Activated gamma-delta T cell treated with Interleukin-2 at 50 U/mL for 16 hours (primary cell): Measurements from ENCODE around the gene DDX1.
"Not testable (repeated sequence)": the region's sequence is repeated elsewhere in the genome, so short reads cannot be mapped to it uniquely, and the experiment has no call there.

Experiments used
- DNase-seq: peaks from one replicate; pipeline ENCODE4 v3.0.0-alpha.2; 2020

The DDX1 gene

DNA sequence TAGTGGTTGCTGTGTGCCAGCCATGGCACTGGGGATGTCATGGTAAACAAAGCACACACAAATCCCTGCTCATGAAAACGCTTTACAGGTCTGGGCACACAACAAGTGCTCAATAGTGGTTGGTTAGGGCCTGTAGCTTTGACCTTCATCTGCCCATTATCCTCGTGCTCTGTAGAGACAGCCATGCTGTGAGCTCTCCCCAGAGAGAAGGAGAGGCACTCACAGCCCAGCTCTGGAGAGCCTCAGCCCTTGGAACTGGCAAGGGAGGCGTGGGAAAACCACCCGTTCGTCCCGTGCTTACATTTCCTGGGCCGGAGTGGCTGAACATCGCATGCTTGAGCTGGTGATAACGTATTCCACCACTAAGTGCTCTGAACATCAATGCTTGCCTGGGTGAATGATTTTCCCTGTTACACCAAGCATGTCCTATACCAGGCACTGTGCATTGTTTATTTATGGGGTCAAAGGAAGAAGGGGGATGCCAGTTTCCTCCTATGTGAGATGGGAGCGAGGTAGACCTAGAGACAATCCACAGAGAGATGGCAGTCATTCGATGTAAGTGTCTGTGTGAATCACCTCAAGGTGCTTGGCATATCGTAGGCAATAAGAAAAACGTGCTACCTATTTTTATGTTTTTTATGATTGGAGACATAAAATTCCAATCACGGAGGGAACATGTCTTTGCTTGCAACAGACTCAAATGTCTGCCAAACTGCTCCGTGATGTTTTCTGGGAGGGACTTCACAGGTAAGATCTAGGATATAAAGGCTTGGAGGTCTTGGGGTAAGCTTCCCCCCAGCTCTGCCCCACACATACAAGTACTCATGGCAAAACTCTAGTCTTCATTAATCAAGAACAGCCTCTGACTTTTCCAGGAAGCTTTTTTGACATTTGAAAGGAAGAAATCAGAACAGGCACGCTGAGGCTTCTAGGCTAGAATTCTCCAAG lies 75.5 kb downstream of the DDX1 start:
- no peak for DNase-seq

DNA sequence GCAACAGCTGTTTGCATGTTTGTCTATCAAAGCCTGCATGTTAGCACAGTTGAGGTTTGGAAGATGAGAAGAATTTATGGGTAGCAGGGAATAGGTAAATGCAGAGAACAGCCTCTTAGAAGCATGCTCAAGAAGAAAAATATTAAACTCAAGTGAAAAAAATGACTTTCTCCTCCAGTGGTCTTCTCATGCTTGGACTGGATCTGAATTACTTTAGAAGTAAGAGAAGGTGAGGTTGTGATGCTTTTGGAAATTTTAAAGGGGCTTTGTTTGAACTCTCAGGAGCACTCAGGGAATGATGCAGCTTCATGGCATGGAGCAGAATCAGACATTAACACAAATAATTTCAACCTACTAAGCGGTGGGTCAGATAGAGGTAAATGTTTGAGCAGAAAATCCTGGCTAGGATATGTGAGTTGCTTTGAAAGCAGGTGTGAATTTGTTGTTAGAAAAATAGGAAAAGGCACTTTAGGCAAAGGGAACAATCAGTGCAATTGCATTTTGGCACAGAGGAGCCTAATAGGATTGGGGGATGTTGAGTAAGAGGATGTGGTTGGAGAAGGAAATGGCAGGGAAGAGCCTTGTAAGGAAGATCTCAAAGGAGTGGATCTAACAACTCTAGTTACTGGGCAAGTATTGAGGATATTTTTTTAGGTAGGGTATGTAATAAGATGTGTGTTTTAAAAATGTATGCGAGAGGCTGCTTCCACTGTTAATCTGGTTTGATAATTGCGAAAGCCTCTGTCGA lies 76.3 kb downstream of the DDX1 start:
- no peak for DNase-seq

DNA sequence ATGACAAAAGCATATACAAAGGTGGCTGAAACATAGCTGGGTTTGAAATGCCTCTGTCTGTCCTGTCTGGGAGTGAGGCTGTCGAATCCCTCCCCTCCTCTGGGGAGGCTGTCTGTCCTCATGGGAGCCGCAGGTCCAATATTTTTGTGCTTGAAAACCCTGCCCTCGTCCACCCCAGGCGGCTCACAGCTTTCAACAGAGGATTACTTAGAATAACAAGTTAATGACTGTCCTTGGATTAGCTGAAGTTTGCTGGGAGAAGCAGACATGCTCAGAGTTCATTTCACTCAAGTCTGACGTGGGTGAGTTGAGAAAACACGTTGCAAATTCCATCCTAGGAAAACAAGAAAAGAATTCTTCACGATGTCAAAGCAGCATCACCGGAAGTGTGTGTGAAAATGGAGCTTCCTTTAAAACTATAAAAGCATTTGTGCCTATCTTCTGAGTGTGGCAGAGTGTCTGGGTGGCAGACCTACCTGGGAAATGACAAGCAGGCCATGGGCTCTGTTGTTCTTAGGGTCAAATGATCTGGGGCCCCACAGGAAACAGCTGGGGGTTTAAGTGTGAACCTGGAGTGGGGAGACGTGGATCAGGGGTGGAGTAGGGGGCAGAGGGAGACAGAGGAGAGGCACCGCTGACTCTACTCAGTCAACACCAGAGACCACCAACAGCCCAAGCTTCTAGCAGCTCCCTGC lies 77.1 kb downstream of the DDX1 start:
- DNase-seq: no peak

DNA sequence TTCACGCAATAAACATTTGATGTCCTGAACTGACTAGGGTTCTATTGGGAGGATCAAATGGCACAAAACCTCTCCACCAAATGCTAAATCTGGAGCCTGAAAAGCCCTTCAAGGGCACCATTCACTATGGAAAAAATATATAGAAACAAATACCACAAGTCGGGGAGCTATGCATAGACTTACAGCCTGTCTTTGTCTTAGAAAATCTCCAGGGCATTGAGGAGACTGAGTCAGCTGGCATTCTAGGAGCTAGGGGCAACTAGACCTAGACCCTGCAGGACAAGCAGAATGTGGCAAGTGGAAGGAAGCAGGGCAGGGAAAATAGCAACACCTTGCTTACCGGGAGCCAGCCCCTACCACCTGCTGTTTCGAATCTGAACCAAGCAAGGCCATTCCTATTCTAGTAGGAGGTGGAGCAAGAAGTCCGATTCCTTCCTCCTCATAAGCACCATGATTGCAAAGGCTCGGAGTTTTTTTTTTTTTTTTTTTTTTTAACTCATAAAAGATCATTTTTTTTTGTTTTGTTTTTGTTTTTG lies 77.8 kb downstream of the DDX1 start:
- no peak for DNase-seq

DNA sequence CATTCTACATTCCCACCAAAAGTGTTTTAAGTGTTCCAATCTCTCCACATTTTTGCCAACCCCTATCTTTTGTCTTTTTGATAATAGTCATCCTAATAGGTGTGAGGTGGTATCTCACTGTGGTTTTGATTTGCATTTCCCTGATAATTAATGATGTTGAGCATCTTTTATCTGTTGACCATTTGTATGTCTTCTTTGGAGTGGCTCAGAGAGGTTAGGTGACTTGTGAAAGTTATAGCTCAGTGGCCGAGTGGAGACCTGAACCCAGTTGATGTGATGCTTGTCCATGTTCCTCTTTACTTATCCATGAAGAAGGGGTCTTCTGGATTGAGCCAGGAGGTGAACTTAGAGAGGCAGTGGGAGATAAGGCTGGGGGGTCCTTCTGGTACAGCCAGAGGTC lies 78.8 kb downstream of the DDX1 start:
- no peak for DNase-seq

DNA sequence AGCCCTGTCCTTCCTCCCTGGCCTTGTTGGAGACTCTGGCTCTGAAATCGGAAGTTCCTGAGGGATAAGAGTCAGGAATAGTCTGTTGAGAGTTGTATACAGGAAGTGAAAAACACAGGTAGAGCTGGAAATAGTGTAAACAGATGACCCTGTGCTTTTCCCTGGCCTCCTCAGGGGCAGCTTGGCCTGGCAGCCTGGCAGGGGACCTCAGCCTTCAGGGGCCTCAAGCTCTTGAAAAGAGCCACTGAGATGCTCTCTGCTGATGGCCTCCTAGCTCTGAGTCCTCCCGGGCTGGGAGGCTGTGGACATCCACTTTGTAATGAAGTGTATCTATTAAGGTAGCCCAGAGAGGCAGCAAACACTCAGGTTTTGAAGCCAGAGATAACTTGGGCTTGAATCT lies 79.3 kb downstream of the DDX1 start:
- DNase-seq: no peak

DNA sequence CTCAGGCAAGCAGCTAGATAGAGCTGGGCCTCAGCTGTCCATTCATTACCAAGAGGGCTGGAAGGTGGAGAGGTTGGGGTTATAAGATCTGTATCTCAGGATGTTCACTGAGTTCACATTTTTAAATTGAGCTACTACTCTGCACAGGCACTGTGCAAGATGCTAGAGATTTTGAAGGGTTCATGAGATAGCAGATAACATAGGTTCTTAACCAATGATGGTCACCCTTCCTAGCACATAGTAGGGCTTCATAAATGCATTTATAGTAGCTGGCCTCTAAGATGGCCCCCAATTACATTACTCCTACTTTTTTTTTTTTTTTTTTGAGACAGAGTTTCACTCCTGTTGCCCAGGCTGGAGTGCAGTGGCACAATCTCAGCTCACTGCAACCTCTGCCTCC lies 79.7 kb downstream of the DDX1 start:
- no peak for DNase-seq

DNA sequence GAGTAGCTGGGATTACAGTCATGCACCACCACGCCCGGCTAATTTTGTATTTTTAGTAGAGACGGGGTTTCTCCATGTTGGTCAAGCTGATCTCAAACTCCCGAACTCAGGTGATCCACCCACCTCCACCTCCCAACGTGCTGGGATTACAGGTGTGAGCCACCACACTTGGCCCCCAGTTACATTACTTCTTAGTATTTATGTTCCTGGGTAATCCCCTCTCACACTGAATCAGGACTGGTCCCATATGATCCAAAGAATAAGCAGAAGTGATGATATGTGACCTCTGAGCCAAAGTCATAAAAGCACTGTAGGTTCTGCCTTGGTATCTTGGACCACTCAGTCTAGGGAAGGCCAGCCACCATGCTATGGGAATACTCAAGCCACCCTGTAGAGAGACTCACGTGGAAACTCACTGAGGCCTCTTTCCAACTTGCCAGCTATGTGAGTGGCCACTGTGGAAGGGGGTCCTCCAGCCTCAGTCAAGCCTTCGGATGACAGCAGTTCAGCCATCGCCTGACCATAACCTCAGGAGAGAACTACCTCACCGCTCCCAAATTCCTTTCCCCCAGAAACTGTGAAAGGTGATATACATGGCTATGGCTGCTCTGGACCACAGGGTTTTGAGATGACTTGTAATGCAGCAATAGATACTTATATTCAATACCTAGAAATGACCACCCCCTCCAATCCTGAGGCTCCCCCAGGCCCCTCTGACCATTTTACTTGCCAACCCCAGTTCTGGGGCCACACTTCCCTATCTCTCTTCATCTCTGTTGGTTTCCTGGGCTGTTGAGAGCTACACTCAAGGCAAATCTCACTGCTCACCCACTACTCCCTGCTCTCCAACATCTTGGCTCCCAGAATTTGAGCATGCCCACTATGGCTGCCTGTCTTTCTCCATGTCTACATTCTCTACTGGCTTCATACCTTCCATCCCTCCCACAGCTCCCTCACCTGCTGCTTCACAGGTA lies 80.5 kb downstream of the DDX1 start:
- DNase-seq: no peak

DNA sequence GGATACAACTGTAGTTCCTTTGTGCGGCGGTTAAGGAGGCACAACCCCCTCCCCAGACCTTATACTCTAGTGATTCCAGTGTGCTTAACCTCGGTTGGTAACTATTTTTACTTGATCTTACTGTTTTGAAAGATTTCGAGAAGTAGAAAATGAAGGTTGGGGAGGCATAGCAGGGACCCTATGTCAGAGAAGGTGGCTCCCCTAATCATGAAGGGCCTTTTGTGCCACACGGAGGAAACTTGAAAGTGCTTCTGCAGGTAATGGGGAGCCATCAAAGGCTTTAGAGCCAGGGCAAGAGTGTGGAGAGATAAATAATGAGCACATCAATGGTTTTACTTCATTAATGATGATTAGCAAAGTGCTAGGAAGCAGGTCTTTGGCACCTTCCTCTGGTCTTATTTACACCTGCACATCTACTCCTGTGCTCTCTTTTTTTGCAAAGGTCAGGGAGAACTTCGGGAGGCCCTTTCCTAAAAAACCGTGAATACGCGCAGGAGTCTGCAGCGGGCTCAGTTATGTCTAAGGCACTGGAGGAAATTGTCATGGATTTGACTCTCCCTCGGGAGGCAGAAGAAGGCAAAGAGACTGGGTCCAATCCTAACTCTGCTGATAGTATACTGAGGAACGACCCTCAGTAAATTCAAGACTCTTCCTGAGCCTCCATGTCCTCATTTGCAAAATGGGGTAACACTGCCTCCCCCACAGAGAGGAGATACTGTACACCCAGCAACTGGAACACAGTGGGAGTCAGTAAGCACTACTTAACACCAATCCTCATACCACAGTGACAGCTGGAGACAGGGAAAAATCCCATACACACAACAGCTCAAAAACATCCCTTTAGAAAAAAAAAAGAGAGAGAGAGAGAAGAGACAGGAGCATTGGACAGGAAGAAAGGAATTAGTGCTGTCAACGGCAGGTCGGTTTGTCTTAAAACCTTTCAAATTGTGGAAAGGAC lies 81.6 kb downstream of the DDX1 start:
- DNase-seq: no peak

DNA sequence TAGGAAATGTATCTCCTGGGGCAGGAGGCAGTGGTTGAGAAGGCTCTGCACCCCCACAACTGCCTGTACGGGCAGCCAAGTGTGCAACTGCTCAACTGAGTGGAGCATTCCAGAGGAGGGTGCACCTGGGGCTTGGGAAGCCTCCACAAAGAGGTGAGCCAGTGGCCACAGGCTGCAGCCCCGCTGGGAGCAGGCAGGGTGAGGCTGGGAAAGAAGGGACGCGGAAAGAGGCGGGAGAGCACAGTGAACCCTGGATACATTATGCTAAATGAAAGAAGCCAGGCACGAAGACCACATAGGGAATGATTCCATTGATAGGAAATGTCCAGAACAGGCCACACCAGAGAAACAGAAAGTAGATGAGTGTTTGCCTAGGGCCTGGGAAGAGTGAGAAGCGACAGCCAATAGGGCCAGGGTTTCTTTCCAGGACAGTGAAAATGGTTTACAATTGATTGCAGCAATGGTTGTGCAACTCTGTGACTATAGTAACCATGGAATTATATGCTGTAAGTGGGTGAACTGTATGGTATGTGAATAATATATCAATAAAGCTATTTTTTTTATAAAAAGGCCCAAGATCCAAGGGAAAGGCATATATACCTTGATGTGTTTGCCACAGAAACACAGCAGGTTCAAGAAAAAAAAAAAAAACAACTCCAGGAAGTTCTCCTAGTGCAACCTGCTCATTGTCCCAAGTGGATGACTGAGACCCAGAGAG lies 82.4 kb downstream of the DDX1 start:
- no peak for DNase-seq

DNA sequence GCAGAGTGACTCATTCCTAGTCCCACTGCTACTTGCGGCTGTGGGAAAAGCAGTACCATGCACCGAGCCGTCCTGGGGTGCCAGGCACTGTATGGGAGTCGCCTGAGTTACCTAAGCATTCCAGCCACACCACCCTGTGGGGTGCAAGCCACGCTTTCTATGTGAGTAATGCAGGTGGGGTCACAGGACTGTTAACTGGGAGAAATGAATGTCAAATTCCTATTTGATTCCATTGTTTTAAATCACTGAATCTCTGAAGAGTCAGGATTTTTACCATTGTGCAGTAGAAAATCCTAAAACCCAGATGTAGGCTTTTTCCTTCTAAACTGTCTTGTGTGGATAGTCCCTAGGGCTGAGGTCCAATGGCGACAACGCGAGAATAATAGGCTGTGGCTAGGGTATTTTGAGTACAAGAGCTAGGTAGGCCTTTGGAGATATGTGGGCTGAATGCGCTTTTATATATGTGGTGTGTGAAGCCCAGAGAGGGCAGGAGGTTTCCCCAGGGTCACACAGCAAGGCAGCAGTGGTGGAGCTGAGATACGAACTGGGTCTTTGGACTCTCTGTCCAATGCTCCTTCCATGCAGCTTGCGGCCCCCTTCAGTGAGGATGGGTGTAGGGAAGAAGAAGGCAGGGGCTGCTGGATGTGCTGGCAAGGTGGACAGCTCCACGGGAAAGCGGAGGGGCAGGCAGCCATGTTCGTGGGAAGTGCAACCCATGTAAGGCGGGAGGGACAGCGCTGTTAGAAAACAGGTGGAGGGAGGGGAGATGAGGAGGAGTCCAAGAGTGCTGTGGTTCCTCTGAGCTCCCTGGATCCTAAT lies 83.2 kb downstream of the DDX1 start:
- no peak for DNase-seq

DNA sequence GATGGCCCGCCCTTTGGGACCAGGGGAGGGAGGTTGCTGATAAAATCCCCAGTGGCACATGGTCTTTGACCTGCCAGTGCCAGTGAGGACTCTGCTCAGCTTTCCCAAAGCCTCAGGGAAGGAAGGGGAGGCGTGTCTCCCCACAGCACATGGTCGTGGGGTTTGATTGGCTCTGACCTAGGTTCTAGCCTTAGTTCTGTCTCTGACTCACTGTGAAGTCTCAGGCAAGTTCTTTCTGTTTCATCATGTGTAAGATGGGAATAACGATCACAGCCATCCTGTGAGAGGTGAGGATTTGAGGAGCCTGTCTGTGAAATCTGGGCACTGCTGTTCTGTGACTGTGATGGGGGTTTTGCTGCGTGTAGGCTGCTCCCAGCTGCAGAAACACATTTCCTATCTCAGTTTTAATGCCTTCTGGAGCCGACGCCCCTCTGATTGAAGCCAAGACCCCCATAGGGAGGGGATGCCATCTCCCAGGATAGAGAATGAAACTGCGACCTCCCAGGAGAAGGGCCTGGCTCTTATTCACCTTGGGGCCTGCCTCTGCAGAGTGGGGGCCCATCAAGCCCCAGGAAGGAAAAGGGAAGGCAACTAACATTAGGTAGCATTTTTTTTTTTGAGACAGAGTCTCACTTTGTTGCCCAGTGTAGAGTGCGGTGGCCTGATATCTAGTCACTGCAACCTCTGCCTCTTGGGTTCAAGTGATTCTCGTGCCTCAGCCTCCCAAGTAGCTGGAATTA lies 84.0 kb downstream of the DDX1 start:
- DNase-seq: no peak

DNA sequence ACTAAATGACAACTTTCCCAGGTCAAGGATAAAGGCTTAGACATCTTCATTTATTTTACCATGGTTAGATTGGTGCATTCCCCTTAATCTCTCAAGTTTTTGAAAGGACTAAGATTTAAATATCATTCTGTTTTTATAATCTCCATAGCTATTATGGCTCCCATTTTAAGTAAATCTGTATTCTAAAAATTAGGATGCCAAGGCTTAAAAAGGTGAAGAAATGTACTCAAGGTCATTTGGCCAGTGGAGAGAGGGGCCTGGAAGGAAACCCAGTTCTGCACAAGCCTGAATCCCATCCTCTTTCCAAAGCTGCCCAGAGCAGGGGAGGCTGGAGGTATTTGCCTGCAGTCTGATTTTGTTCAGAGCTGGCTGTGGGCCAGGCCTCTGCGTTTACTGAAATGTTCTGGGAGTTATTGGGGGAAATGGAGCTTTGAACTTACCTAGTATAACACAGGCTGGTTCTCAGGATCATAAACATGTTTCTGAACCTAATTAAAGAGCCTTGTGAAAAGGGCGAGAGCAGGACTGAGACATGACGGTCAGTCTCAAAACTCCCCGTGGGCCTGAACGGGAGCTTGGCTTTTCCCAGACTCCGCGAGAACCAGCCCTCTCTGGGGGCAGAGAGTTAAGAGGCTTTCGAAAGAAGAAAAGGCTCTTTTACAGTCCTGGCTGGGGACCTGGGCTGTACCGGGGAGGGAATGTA lies 85.6 kb downstream of the DDX1 start:
- DNase-seq: no peak

DNA sequence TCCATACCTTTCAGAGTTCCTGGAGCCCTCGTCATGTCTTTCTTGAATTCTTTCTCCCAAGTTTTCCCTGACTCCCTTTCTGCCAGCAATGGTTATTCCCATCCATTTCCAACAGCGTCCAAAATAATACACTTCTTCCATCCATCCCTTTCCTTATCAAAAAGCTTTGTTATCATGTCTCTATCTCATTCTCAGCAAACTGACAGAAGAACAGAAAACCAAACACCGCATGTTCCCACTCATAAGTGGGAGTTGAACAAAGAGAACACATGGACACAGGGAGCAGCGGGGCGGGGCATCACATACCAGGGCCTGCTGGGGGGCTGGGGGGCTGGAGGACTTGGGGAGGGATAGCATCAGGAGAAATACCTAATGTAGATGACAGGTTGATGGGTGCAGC lies 86.7 kb downstream of the DDX1 start:
- no peak for DNase-seq

DNA sequence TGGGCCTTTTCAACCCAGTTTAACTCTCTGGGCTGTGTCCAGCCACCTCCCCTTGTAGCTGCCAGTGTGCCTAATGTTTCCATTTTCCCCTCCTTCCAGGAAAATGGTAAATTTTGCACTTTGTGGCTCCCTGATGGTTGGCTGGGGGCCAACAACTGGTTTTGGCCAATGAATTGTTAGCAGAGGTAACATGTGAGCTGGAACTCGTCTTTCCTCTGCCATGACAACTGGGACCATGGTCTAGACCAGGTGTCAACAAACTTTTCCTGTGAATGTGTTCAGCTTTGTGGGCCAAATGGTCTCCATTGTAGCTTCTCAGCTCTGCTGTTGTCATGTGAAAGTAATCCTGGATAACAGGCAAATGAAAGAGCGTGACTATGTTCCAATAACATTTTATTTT lies 87.2 kb downstream of the DDX1 start:
- no peak for DNase-seq

DNA sequence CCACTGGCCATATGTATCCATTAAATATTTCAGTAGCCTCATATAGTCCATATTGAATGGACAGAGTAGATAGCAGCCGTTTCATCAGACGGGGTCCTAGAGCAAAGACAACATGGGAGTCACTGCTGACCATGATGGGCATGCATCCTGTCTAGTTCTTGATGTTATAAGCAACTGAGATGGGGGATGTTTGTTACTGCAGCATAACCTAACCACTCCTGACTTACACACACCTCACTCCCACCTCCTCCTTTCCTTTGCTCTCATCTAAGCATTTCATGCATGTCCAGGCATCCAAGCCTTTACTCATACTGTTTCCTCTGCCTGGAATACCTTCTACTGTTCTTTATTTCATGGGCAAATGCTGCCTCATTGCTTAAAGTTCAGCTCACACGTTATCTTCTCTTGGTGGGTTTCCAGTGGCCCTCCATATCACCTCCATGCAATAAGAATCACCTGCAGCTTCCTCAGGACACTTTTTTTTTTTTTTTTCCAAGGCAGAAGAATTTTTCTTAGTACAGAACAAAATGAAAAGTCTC lies 87.8 kb downstream of the DDX1 start:
- DNase-seq: no peak

DNA sequence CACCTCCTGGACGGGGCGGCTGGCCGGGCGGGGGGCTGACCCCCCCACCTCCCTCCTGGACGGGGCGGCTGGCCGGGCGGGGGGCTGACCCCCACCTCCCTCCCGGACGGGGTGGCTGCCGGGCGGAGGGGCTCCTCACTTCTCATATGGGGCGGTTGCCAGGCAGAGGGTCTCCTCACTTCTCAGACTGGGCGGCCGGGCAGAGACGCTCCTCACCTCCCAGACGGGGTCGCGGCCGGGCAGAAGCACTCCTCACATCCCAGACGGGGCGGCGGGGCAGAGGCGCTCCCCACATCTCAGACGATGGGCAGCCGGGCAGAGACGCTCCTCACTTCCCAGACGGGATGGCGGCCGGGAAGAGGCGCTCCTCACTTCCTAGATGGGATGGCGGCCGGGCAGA lies 88.5 kb downstream of the DDX1 start:
- not testable (repeated sequence) for DNase-seq
